Panc1 (cell line): ENCODE data around the gene FHIT.

Experiments
- POLR2AphosphoS5 ChIP-seq: IDR thresholded peaks from 2 replicates; pipeline ENCODE4 v1.6.1; 2012; ENCODE audit warnings: mild to moderate bottlenecking, low read depth, low read length, moderate library complexity
- SIN3A ChIP-seq: IDR thresholded peaks from 2 replicates; pipeline ENCODE4 v1.6.1; 2012; ENCODE audit warnings: low read depth, mild to moderate bottlenecking, low read length, moderate library complexity, borderline replicate concordance; ENCODE audit not compliant: insufficient read depth
- TF ChIP-seq, protein P1 (sequence below): fragments of 450-650 bp; IDR thresholded peaks from 2 replicates; pipeline ENCODE4 v1.5.1; 2017; ENCODE audit warnings: mild to moderate bottlenecking
- TF ChIP-seq, protein P2 (sequence below), 2 experiments: IDR thresholded peaks; 2 replicates each; pipeline ENCODE4 v1.6.1; 2011 to 2012; ENCODE audit warnings: low read depth in 2 of 2, control low read depth in 1 of 2, low read length in 1 of 2, mild to moderate bottlenecking in 1 of 2, moderate library complexity in 1 of 2; ENCODE audit not compliant: insufficient read depth in 1 of 2

DNA sequence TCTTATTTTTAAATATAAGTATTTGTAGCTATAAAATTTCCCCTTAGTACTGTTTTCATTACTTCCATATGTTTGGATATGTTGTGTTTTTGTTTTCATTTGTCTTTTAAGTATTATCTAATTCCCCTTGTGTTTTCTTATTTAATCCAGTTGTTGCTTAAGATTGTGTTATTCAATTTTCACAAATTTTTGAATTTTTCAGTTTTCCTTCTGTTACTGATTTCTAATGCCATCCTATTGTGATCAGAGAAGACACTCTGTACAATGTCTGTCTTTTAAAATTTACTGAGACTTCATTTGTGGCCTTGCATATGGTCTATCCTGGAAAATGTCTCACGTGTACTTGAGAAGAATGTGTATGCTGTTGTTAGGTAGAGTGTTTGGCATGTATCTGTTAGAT lies 1405.9 kb downstream of the FHIT start:
- TF ChIP-seq, protein P1, sequence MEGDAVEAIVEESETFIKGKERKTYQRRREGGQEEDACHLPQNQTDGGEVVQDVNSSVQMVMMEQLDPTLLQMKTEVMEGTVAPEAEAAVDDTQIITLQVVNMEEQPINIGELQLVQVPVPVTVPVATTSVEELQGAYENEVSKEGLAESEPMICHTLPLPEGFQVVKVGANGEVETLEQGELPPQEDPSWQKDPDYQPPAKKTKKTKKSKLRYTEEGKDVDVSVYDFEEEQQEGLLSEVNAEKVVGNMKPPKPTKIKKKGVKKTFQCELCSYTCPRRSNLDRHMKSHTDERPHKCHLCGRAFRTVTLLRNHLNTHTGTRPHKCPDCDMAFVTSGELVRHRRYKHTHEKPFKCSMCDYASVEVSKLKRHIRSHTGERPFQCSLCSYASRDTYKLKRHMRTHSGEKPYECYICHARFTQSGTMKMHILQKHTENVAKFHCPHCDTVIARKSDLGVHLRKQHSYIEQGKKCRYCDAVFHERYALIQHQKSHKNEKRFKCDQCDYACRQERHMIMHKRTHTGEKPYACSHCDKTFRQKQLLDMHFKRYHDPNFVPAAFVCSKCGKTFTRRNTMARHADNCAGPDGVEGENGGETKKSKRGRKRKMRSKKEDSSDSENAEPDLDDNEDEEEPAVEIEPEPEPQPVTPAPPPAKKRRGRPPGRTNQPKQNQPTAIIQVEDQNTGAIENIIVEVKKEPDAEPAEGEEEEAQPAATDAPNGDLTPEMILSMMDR = no peak
- no peak for TF ChIP-seq POLR2AphosphoS5
- TF ChIP-seq, protein P2, sequence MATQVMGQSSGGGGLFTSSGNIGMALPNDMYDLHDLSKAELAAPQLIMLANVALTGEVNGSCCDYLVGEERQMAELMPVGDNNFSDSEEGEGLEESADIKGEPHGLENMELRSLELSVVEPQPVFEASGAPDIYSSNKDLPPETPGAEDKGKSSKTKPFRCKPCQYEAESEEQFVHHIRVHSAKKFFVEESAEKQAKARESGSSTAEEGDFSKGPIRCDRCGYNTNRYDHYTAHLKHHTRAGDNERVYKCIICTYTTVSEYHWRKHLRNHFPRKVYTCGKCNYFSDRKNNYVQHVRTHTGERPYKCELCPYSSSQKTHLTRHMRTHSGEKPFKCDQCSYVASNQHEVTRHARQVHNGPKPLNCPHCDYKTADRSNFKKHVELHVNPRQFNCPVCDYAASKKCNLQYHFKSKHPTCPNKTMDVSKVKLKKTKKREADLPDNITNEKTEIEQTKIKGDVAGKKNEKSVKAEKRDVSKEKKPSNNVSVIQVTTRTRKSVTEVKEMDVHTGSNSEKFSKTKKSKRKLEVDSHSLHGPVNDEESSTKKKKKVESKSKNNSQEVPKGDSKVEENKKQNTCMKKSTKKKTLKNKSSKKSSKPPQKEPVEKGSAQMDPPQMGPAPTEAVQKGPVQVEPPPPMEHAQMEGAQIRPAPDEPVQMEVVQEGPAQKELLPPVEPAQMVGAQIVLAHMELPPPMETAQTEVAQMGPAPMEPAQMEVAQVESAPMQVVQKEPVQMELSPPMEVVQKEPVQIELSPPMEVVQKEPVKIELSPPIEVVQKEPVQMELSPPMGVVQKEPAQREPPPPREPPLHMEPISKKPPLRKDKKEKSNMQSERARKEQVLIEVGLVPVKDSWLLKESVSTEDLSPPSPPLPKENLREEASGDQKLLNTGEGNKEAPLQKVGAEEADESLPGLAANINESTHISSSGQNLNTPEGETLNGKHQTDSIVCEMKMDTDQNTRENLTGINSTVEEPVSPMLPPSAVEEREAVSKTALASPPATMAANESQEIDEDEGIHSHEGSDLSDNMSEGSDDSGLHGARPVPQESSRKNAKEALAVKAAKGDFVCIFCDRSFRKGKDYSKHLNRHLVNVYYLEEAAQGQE (IDR thresholded peaks at IDR 0.05; ENCODE audit: insufficient read depth in 1 of 2, low read depth in 2 of 2, low read length in 1 of 2) = no peak
- TF ChIP-seq SIN3A = no peak
